MM.1S (cell line): Measurements from ENCODE around the gene KIAA1958.

Experiments
- EZH2 ChIP-seq: fragments of 300-600 bp; sonication (generic); optimal IDR thresholded peaks from 2 replicates; pipeline ENCODE3; 2017; ENCODE audit warnings: low read depth, mild to moderate bottlenecking, antibody characterized with exemption, low read length, mixed read lengths
- EZH2phosphoT487 ChIP-seq: fragments of 300-600 bp; sonication (generic); IDR thresholded peaks from 2 replicates; pipeline ENCODE4 v1.6.1; 2018; ENCODE audit warnings: antibody characterized with exemption, low read length
- TF ChIP-seq, protein P1 (sequence below): fragments of 300-600 bp; sonication (generic); IDR thresholded peaks from 2 replicates; pipeline ENCODE4 v1.5.1; 2016; ENCODE audit warnings: antibody characterized with exemption, low read length, mixed read lengths

DNA sequence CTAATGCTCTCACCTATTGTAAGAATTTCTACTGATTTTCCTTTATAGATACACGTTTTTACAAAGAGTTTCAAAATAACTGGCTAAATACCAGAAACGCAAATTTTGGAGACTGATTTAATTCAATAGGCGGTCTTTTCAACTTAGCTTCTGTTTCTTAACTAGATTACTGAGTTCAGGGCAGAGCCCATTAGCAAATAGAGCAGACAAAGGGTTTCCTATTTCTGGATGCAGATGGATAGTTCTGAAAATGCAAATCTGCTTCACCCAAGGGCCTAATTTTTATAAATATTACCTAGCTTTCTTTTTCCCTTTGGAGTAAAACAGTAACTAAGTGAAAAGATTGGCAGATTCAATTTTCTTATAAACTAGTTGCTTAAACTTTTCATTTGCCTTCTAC is 13.6 kb upstream of the KIAA1958 start:
- TF ChIP-seq, protein P1, sequence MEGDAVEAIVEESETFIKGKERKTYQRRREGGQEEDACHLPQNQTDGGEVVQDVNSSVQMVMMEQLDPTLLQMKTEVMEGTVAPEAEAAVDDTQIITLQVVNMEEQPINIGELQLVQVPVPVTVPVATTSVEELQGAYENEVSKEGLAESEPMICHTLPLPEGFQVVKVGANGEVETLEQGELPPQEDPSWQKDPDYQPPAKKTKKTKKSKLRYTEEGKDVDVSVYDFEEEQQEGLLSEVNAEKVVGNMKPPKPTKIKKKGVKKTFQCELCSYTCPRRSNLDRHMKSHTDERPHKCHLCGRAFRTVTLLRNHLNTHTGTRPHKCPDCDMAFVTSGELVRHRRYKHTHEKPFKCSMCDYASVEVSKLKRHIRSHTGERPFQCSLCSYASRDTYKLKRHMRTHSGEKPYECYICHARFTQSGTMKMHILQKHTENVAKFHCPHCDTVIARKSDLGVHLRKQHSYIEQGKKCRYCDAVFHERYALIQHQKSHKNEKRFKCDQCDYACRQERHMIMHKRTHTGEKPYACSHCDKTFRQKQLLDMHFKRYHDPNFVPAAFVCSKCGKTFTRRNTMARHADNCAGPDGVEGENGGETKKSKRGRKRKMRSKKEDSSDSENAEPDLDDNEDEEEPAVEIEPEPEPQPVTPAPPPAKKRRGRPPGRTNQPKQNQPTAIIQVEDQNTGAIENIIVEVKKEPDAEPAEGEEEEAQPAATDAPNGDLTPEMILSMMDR = no peak
- TF ChIP-seq EZH2phosphoT487 (no peak), EZH2 (no peak)
